H1 (cell line): ENCODE results near the gene TADA1. TPM values are rescaled to one million over a fixed set of nuclear protein-coding genes. Genes with fewer than 3 reads are reported as not detected.
A peak's percentile ranks its signal among the peaks of the same experiment; 100 is the strongest.

Experiments used
- ASH2L ChIP-seq: fragments of 200-600, 300-600 bp; sonication (generic); IDR thresholded peaks from one replicate; pipeline ENCODE4 v1.7.1; 2017; ENCODE audit warnings: low read length
- BACH1 ChIP-seq: IDR thresholded peaks from 2 replicates; pipeline ENCODE4 v1.6.1; 2012; ENCODE audit warnings: low read length, improper control_type of control experiment
- BCL11A ChIP-seq, 2 experiments: IDR thresholded peaks; one replicate each; pipeline ENCODE4 v1.6.1; 2011; ENCODE audit warnings: low read depth in 2 of 2, low read length in 2 of 2, mild to moderate bottlenecking in 2 of 2
- BRCA1 ChIP-seq: IDR thresholded peaks from 2 replicates; pipeline ENCODE4 v1.6.1; 2012; ENCODE audit warnings: low read depth, low read length, improper control_type of control experiment
- CTBP2 ChIP-seq: IDR thresholded peaks from 2 replicates; pipeline ENCODE4 v1.7.0; 2011; ENCODE audit warnings: borderline replicate concordance, mild to moderate bottlenecking, moderate library complexity, mixed read lengths, low read length; ENCODE audit not compliant: insufficient read depth, insufficient read length
- GTF2F1 ChIP-seq: IDR thresholded peaks from 2 replicates; pipeline ENCODE4 v1.6.1; 2012; ENCODE audit warnings: low read depth, low read length, improper control_type of control experiment, borderline replicate concordance
- HDAC6 ChIP-seq: IDR thresholded peaks from one replicate; pipeline ENCODE4 v1.7.1; 2012; ENCODE audit warnings: low read depth, mild to moderate bottlenecking, inconsistent platforms, low read length, moderate library complexity
- JUND ChIP-seq: IDR thresholded peaks from 2 replicates; pipeline ENCODE4 v1.6.1; 2011; ENCODE audit warnings: mild to moderate bottlenecking, improper control_type of control experiment, low read length
- KDM1A ChIP-seq: fragments of 200-600, 300-600 bp; sonication (generic); IDR thresholded peaks from 2 replicates; pipeline ENCODE4 v1.7.1; 2016; ENCODE audit warnings: mild to moderate bottlenecking, low read length, borderline replicate concordance
- POLR2AphosphoS5 ChIP-seq: IDR thresholded peaks from 2 replicates; pipeline ENCODE4 v1.6.1; 2011; ENCODE audit warnings: low read depth, low read length
- RBBP5 ChIP-seq: IDR thresholded peaks from 2 replicates; pipeline ENCODE4 v1.7.1; 2012; ENCODE audit warnings: low read depth, mild to moderate bottlenecking, inconsistent platforms, low read length, moderate library complexity, borderline replicate concordance
- RFX5 ChIP-seq: IDR thresholded peaks from 2 replicates; pipeline ENCODE4 v1.6.1; 2011; ENCODE audit warnings: low read depth, low read length, improper control_type of control experiment, borderline replicate concordance
- RXRA ChIP-seq: IDR thresholded peaks from 2 replicates; pipeline ENCODE4 v1.6.1; 2011; ENCODE audit warnings: low read depth, mild to moderate bottlenecking, low read length, moderate library complexity; ENCODE audit not compliant: insufficient read depth
- SP2 ChIP-seq: IDR thresholded peaks from 2 replicates; pipeline ENCODE4 v1.6.1; 2012; ENCODE audit warnings: mild to moderate bottlenecking, low read length, inconsistent platforms
- SP4 ChIP-seq: IDR thresholded peaks from 2 replicates; pipeline ENCODE4 v1.6.1; 2012; ENCODE audit warnings: low read length, inconsistent platforms
- SRF ChIP-seq: IDR thresholded peaks from 2 replicates; pipeline ENCODE4 v1.6.1; 2011; ENCODE audit warnings: mild to moderate bottlenecking, low read depth, low read length, moderate library complexity
- USF2 ChIP-seq: IDR thresholded peaks from 2 replicates; pipeline ENCODE4 v1.6.1; 2011; ENCODE audit warnings: low read length, improper control_type of control experiment
- polyA plus RNA-seq, 7 experiments: library from polyadenylated mRNA; depleted of rRNA in 3 of 7; stranded (reverse) in 5 of 7; unstranded in 2 of 7; fragments of >200 nt in 5 of 7; fragments of 200-250 nt in 2 of 7; gene quantifications; 1 replicate in 5 of 7; 2 replicates in 1 of 7; 4 replicates in 1 of 7; pipeline versions ENCODE4 v1.2.1 to v1.2.3, GENCODE V29; 2011 to 2013; ENCODE audit warnings: missing spikeins in 2 of 7, mixed read lengths in 2 of 7
- total RNA-seq: library from RNA; stranded (reverse); fragmentation: NEBNext Ultra II Directional; extraction: Animal tissue kit (Norgen Biotek cat#: 25700); gene quantifications from 2 replicates; pipeline ENCODE4 v1.2.1, GENCODE V29; 2021
- TF ChIP-seq, protein P1 (sequence below): IDR thresholded peaks from 2 replicates; pipeline ENCODE4 v1.6.1; 2012; ENCODE audit warnings: inconsistent platforms
- TF ChIP-seq, protein P2 (sequence below), 3 experiments: IDR thresholded peaks; 1 replicate in 2 of 3; 2 replicates in 1 of 3; pipeline versions ENCODE4 v1.5.1 to v1.6.1; 2011; ENCODE audit warnings: low read length in 3 of 3, mild to moderate bottlenecking in 3 of 3, inconsistent platforms in 2 of 3, low read depth in 1 of 3, moderate library complexity in 1 of 3; ENCODE audit not compliant: insufficient read depth in 1 of 3; ENCODE audit errors: control extremely low read depth in 1 of 3
- TF ChIP-seq, protein P3 (sequence below): IDR thresholded peaks from 2 replicates; pipeline ENCODE4 v1.6.1; 2012; ENCODE audit warnings: inconsistent platforms

TADA1 gene
- total and polyA plus RNA-seq, 2 of the 8 experiments (the other 6 are each of a cell fraction or from before 2014, with no cell fraction given), result 21.1 to 23.6 TPM

DNA sequence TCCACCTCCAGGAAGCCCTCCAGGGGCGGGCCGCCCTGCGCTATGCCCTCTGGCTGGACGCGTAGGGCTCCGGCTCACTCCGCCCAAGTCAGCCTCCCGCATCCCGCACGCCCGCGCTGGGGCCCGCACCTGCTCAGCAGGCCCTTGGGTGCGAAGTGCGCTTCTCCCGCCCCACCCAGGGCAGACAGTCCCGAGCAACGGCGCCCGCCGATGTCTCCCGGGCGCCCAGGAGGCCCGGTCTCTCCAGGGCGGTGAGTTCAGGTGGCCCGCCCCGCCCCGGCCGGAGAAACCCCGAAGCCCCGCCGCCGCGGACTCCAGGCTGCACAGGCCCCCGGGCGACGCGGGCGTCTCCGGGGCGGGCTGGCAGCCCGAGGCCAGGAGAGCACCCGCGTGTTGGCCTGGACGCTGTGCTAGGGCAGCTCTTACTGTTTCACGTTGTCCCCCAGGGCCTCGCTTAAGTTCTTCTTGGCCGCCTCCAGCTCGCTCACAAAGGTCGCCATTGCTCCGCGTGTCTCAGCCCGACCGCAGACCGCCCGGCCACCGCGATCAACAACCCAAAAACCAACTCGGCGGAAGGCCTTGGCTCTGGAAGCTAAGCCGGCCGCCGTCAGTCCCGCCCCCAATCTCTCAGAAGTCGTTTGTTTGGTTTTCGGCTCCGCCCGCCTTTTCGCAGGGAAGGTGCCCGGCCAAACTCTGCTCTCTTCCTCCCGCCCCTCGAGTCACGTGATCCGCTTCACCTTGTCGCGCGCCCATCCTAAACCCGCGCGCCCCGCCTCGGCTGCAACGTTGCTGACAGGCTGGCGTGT lies at the start of gene TADA1 (continued):
- TF ChIP-seq JUND (no peak), HDAC6 (no peak), BCL11A (IDR thresholded peaks at IDR 0.05; ENCODE audit: low read depth in 2 of 2, low read length in 2 of 2) (no peak), GTF2F1 (peak; percentile 52; the same call in 1 of the 2 replicates), BACH1 (0 out of 2 replicates have a peak, but pooled peaks have one; percentile 8), ASH2L (peak; percentile 95), POLR2AphosphoS5 (peak; percentile 76), USF2 (peak; percentile 96), RFX5 (no peak), SP4 (no peak; the same call in 1 of the 2 replicates), KDM1A (no peak), RBBP5 (0 out of 2 replicates have a peak, but pooled peaks have one; percentile 57), BRCA1 (no peak), CTBP2 (peak; percentile 76), SP2 (no peak), RXRA (no peak), SRF (no peak)
- TF ChIP-seq, protein P1, sequence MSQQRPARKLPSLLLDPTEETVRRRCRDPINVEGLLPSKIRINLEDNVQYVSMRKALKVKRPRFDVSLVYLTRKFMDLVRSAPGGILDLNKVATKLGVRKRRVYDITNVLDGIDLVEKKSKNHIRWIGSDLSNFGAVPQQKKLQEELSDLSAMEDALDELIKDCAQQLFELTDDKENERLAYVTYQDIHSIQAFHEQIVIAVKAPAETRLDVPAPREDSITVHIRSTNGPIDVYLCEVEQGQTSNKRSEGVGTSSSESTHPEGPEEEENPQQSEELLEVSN, result peak; percentile 88
- TF ChIP-seq, protein P2, sequence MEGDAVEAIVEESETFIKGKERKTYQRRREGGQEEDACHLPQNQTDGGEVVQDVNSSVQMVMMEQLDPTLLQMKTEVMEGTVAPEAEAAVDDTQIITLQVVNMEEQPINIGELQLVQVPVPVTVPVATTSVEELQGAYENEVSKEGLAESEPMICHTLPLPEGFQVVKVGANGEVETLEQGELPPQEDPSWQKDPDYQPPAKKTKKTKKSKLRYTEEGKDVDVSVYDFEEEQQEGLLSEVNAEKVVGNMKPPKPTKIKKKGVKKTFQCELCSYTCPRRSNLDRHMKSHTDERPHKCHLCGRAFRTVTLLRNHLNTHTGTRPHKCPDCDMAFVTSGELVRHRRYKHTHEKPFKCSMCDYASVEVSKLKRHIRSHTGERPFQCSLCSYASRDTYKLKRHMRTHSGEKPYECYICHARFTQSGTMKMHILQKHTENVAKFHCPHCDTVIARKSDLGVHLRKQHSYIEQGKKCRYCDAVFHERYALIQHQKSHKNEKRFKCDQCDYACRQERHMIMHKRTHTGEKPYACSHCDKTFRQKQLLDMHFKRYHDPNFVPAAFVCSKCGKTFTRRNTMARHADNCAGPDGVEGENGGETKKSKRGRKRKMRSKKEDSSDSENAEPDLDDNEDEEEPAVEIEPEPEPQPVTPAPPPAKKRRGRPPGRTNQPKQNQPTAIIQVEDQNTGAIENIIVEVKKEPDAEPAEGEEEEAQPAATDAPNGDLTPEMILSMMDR (IDR thresholded peaks at IDR 0.05; ENCODE audit: control extremely low read depth in 1 of 3, insufficient read depth in 1 of 3, low read depth in 1 of 3, low read length in 3 of 3), result peak; percentile 11 to 27 (median 18)
- TF ChIP-seq, protein P3, sequence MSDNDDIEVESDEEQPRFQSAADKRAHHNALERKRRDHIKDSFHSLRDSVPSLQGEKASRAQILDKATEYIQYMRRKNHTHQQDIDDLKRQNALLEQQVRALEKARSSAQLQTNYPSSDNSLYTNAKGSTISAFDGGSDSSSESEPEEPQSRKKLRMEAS, result peak; percentile 82
